ENCODE results near the gene CDC20. TPM values are rescaled to one million over a fixed set of nuclear protein-coding genes. Genes with fewer than 3 reads are reported as not detected.

CDC20 gene
- total and polyA plus RNA-seq, 2 of the 8 experiments (the other 6 are each of a cell fraction or from before 2014, with no cell fraction given): 214 to 221 TPM

- H2BK12ac ChIP-seq (ENCODE audit: low read depth, low read length): no peak overlapping the region
- no peak overlapping the region for H3K4me3 ChIP-seq (ENCODE audit: extremely low read depth in 1 of 4, insufficient read depth in 2 of 4, low read depth in 3 of 4, low read length in 4 of 4)
- DNase-seq (ENCODE audit: low read depth in 1 of 2, low spot score in 2 of 2) (no peak), FAIRE-seq (no peak)
- no peak overlapping the region for H4K8ac ChIP-seq (ENCODE audit: extremely low read depth, insufficient read depth, low read length)
- peaks cover 10 to 27% of the 10 kb centered on the region in 2 experiments for H3K79me2 ChIP-seq (ENCODE audit: control insufficient read depth in 1 of 2, insufficient read depth in 2 of 2, low read length in 2 of 2)
- H3K36me3 ChIP-seq (ENCODE audit: control insufficient read depth in 2 of 4, insufficient read depth in 4 of 4, low read length in 3 of 4): peaks cover 16 to 28% (median 23%) of the 10 kb centered on the region in 4 experiments
- H3K4me2 ChIP-seq (ENCODE audit: insufficient read depth in 1 of 2, low read depth in 2 of 2, low read length in 2 of 2): peak overlapping the region in 1 of 2 experiments; percentile 72; a peak in 1 of 4 replicates
- H4K20me1 ChIP-seq (replicated peaks in 1 of 2; ENCODE audit: control insufficient read depth in 1 of 2, insufficient read depth in 2 of 2, low read length in 2 of 2): peaks cover 7 to 10% of the 10 kb centered on the region in 2 experiments
- no peak overlapping the region for H3K4ac ChIP-seq (replicated peaks; ENCODE audit: insufficient read length, low read depth, low read length)
- H3K9me3 ChIP-seq (ENCODE audit: insufficient read depth in 2 of 2, low read depth in 1 of 2, low read length in 1 of 2): no peaks in the 10 kb centered on the region
- ChIA-PET POLR2A (ENCODE audit: partially characterized antibody) (interaction anchor here (1.2 to 2.5 kb wide), 7 partner anchors 8 to 293 kb away, joined by 4 to 37 read pairs (median 13); partner anchors contain the start of genes C1orf210, ELOVL1 and KDM4A), CTCF (ENCODE audit: partially characterized antibody) (interaction anchor here (0.6 to 2.4 kb wide), 10 partner anchors 9 to 577 kb away, joined by 3 to 15 read pairs (median 5); partner anchors contain the start of genes C1orf210 and ELOVL1)
- no peak overlapping the region for H3K23ac ChIP-seq (ENCODE audit: insufficient read length)
- H3K27ac ChIP-seq (ENCODE audit: low read depth, low read length): no peak overlapping the region
- H2BK15ac ChIP-seq (ENCODE audit: low read length): no peak overlapping the region
- H4K5ac ChIP-seq (ENCODE audit: insufficient read length, low read depth, low read length): no peak overlapping the region
- H2BK20ac ChIP-seq (ENCODE audit: low read length): no peak overlapping the region
- no peak overlapping the region for H2BK120ac ChIP-seq (replicated peaks; ENCODE audit: low read depth, low read length)
- H2AK5ac ChIP-seq (ENCODE audit: low read depth, low read length): no peak overlapping the region
- WGBS, 2 experiments (ENCODE audit: extremely low coverage in 1 of 2, insufficient coverage in 1 of 2, insufficient read length in 1 of 2, insufficient replicate concordance in 2 of 2, low coverage in 1 of 2, low lambda C conversion rate in 2 of 2, missing lambda C conversion rate in 1 of 2): 84% methylated on average over 3 of the region's 4 CpGs; no CpG with 5 or more reads in 1 of the 2 experiments
- no peak overlapping the region for H4K91ac ChIP-seq (replicated peaks; ENCODE audit: insufficient read length, low read length)
- peaks cover 7% of the 10 kb centered on the region for H3K23me2 ChIP-seq (ENCODE audit: low read depth, low read length)
- H3K56ac ChIP-seq (replicated peaks; ENCODE audit: insufficient read length, low read depth, low read length): no peak overlapping the region
- peaks cover 11% of the 10 kb centered on the region for H3K79me1 ChIP-seq (ENCODE audit: low read depth, low read length)
- H3K18ac ChIP-seq (ENCODE audit: extremely low read depth, low read length): no peak overlapping the region
- peaks cover 5 to 14% (median 8%) of the 10 kb centered on the region in 4 experiments for H3K4me1 ChIP-seq (replicated peaks in 1 of 4; ENCODE audit: control insufficient read depth in 3 of 4, insufficient read depth in 4 of 4, low read length in 3 of 4)
- H2AFZ ChIP-seq (ENCODE audit: low read length): no peak overlapping the region
- no peaks in the 10 kb centered on the region for H3K27me3 ChIP-seq (replicated peaks in 1 of 4; ENCODE audit: control insufficient read depth in 3 of 4, extremely low read depth in 1 of 4, insufficient read depth in 3 of 4, low read length in 3 of 4)
- H2BK5ac ChIP-seq (ENCODE audit: low read depth, low read length): no peak overlapping the region
- no peak overlapping the region for H3K14ac ChIP-seq (ENCODE audit: insufficient read length)
- H3K9ac ChIP-seq (replicated peaks in 1 of 4; ENCODE audit: extremely low read depth in 1 of 4, low read depth in 3 of 4, low read length in 3 of 4): no peak overlapping the region
- no peak for TF ChIP-seq CTCF (IDR thresholded peaks at IDR 0.05; ENCODE audit: control extremely low read depth in 1 of 3, insufficient read depth in 1 of 3, low read depth in 1 of 3, low read length in 3 of 3)
Observed at GRCh38 chr1:43357251-43357650, 1.5 kb upstream of the CDC20 start.

Data from H1 (cell line).